NCI-H345 treated with DMSO at 0.1 percent for 48 hours (cell line): ENCODE measurements around the gene TDO2.

ENCODE experiments used
- DNase-seq: peaks from one replicate; lab custom pipeline; 2025; ENCODE audit not compliant: unreplicated experiment; lab: John Stamatoyannopoulos, UW

The TDO2 gene

DNA sequence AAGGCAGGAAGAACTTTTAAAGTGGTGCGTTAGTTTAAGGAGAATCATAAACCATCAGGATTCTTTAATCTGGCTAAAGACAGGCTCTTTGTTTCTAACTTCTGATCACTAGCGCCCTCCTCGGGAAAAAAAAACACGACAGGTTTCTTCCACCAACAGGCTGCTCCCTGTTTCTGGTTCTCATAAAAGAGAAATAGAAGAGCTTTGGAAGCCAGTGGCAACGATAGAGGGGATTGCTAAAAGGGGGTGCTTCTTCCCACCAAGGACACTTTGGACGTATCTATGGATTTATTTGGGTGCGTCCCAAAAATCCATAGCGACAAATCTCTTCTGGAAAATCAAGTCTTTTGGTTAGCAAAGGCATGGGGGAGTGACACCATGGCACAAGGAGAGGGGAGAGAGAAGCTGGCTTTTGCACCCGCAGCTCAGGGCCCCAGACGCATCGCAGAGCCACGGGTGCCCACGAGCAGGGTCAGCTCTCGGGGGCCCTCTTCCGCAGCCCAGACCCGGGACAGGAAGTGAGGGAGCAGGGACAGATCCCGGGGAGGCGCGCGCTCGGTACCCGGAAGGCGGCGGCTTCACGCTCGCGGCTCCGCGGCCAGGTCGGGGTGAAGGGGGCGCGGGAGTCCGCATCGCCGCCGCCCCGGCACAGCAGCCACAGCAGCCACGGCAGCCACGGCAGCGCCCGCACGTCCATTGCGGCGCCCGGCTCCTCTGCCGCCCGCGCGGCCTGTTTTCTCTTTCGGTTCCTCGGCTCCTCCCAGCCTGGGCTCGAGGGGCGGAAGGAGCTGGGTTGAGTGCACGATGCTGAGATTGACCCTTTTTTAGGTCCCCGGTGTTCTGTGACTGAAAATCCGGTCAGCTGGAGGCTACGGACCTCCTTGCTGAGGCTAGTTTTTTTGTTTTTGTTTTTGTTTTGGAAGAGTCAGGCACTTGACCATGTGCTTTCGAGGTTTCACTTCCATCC lies 49.9 kb downstream of the TDO2 start, which contains the start of gene CTSO:
Gene CTSO, minus strand, starts transcription at position 716 of the 967 bp plus-strand sequence. Its CDS starts 19 bp downstream, at position 697.
- DNase-seq: peak; percentile 50

- DNase-seq: no peak
Measured at GRCh38 chr4:155954118-155954685, 50.7 kb downstream of the TDO2 start.

GRCh38 chr4:155954939-155955338 lies 51.4 kb downstream of the TDO2 start:
- DNase-seq: no peak

GRCh38 chr4:155956461-155956860 lies 53.0 kb downstream of the TDO2 start:
- DNase-seq: no peak

DNA sequence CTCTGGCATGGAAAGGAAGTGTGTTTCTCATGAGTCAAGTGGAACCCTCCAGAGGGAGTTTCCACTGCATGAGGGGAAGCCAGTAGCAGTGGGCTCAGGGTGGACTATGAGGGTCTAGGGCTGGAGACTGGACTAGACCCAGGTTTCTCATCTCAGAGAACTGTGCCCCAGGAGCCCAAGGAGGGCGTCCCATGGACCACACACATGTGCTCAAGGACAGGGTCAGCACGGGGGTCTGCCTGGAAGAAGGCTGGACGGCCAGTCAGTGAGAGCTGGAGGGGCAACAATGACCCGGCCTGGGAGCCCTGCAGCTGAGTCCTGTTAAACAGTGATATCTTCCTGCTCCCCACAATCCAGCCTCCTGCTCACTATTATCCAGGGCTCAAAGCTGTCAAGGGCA lies 55.9 kb downstream of the TDO2 start:
- no peak for DNase-seq

- no peak for DNase-seq
Measured at GRCh38 chr4:155960522-155960921, 57.0 kb downstream of the TDO2 start.

GRCh38 chr4:155961575-155961974 lies 58.1 kb downstream of the TDO2 start:
- DNase-seq: no peak

DNA sequence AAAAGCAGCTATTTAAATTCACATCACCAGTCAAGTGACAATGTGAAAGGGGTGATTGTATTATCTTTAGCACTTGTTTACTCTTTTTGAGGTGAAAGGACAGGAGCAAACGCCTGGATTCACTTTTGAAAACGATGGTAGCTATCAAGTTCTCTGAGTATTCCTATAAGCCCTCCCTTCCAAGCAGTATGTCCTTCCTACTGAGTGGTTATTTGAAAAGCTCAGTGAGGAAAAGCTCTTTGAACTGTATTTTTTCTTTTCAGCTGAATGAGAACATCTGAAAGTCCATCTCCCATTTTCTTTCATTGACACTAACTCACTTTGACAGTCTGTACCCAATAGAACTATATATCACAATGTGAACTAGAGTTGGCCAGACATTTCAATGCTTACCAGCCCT lies 59.3 kb downstream of the TDO2 start:
- no peak for DNase-seq

GRCh38 chr4:155964016-155964891 lies 60.8 kb downstream of the TDO2 start:
- DNase-seq: no peak

GRCh38 chr4:155966171-155966570 lies 62.7 kb downstream of the TDO2 start:
- DNase-seq: no peak

- no peak for DNase-seq
Measured at GRCh38 chr4:155966731-155967395, 63.4 kb downstream of the TDO2 start.
